ENCODE data around the gene SBK2. TPM values are rescaled to one million over a fixed set of nuclear protein-coding genes. Genes with fewer than 3 reads are reported as not detected.
A peak's percentile ranks its signal among the peaks of the same experiment; 100 is the strongest.
"Not testable (repeated sequence)": the region's sequence is repeated elsewhere in the genome, so short reads cannot be mapped to it uniquely, and the experiment has no call there.

Gene SBK2
- 100 to 1,000 TPM; 111 to 172 TPM for total RNA-seq

- Histone ChIP-seq H3K27ac (peak within 1 kb of the TSS; percentile 85 to 87), H3K4me3 (peak within 1 kb of the TSS; percentile 57 to 70), H3K9me3 (no peaks in the 10 kb centered on the region), H3K4me1 (no peaks in the 10 kb centered on the region), H3K27me3 (no peaks in the 10 kb centered on the region), H3K36me3 (no peaks in the 10 kb centered on the region)
- TF ChIP-seq CTCF (IDR thresholded peaks at IDR 0.05): peak; percentile 17 to 63
- DNase-seq (ENCODE audit: low spot score): no peak
Measured at GRCh38 chr19:55536951-55537740, at the start of gene SBK2. TSS of gene SBK2 (minus strand) at chr19:55537133. CDS start at chr19:55536294, 839 bp downstream.

DNA sequence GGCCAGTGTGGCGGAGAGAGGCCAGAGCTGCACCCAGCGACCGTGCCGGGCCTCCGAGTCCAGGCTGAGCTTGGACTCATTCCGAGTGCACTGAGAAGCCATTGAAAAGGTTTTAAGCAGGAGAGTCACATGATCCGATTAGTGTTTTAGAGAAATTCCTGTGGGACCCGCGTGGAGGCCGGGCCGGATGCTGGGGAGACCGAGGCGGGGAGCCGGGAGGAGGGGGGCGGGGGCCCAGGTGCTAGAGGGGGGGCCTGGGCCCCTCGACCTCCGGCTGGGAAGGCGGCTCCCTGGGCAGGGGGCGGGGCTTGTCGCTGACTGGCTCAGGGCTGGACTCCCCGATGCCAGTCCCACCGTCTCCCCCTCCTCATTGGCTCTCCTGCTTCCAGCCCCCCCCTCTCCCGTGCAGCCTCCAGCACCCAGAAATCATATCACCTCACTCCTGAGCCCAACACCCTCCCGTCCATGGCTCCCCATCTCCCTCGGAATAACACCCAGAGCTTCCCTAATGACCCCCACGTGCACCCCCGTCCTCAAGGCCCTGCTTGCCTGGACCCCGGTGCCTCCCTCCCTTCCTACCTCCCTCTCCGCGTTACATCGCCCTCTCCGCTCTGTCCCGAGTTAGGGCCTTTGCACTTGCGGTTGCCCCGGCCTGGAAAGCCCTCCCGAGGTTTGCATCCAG lies 48.9 kb upstream of the SBK2 start:
- no peaks in the 10 kb centered on the region for H3K27me3 ChIP-seq
- DNase-seq (ENCODE audit: low spot score): peak; percentile 61
- TF ChIP-seq CTCF (IDR thresholded peaks at IDR 0.05): no peak
- peaks cover 0 to 41% of the 10 kb centered on the region in 2 donors for H3K4me1 ChIP-seq
- no peaks in the 10 kb centered on the region for H3K36me3 ChIP-seq
- H3K27ac ChIP-seq: peak overlapping the region; percentile 65 to 67
- no peaks in the 10 kb centered on the region for H3K9me3 ChIP-seq
- H3K4me3 ChIP-seq: peak overlapping the region; percentile 38 to 45

DNA sequence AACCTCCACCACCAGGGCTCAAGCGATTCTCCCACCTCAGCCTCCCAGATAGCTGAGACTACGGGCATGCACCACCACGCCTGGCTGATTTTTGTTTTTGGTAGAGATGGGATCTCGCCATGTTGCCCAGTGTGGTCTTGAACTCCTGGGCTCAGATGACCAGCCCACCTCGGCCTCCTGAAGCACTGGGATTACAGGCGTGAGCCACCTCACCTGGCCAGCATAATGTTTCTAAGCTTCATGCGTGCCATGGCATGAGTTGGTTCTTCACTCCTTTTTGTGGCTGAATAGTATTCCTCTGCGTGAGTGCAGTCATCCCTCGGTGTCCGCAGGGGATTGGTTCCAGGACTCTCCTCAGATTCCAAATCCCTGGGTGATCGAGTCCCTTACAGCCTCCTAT lies 47.9 kb upstream of the SBK2 start:
- Histone ChIP-seq H3K36me3 (no peaks in the 10 kb centered on the region), H3K27ac (peak overlapping the region in 1 of 2 donors; percentile 65), H3K4me3 (no peak overlapping the region), H3K27me3 (no peaks in the 10 kb centered on the region), H3K4me1 (peaks cover 0 to 41% of the 10 kb centered on the region in 2 donors), H3K9me3 (no peaks in the 10 kb centered on the region)
- no peak for TF ChIP-seq CTCF (IDR thresholded peaks at IDR 0.05)
- no peak for DNase-seq (ENCODE audit: low spot score)

GRCh38 chr19:55583897-55584296 lies 47.0 kb upstream of the SBK2 start:
- DNase-seq (ENCODE audit: low spot score); H3K4me3 ChIP-seq; H3K27me3 ChIP-seq; H3K9me3 ChIP-seq; H3K27ac ChIP-seq; H3K36me3 ChIP-seq: not testable (repeated sequence)
- peaks cover 0 to 41% of the 10 kb centered on the region in 2 donors for H3K4me1 ChIP-seq

DNA sequence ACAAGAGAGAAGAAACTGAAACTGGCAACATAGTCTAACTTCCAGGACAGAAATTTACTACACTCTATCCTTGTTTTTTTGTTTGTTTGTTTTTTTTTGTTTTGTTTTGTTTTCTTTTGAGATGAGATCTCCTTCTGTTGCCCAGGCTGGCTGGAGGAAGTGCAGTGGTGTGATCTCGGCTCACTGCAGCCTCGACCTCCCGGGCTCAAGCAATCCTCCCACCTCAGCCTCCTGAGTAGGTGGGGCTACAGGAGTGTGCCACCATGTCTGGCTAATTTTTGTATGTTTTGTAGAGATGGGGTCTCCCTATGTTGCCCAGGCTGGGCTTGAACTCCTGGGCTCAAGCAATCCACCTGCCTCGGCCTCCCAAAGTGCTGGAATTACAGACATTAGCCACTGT lies 45.4 kb upstream of the SBK2 start:
- not testable (repeated sequence) for H3K36me3 ChIP-seq; H3K4me3 ChIP-seq; H3K27me3 ChIP-seq; DNase-seq (ENCODE audit: low spot score); H3K27ac ChIP-seq; H3K9me3 ChIP-seq
- H3K4me1 ChIP-seq: peaks cover 0 to 32% of the 10 kb centered on the region in 2 donors

GRCh38 chr19:55581823-55582223 lies 44.9 kb upstream of the SBK2 start:
- no peak for DNase-seq (ENCODE audit: low spot score)
- H3K36me3 ChIP-seq: peaks cover 10% of the 10 kb centered on the region

More at GRCh38 chr19:55581823-55582223, 44.9 kb upstream of the SBK2 start:
- no peaks in the 10 kb centered on the region for H3K9me3 ChIP-seq
- no peak overlapping the region for H3K4me3 ChIP-seq
- H3K27ac ChIP-seq: no peak overlapping the region
- H3K27me3 ChIP-seq: no peaks in the 10 kb centered on the region
- peaks cover 0 to 28% of the 10 kb centered on the region in 2 donors for H3K4me1 ChIP-seq
- TF ChIP-seq CTCF (IDR thresholded peaks at IDR 0.05): no peak

Data from right atrium auricular region (tissue), 2 donors.